K562 (cell line): Measurements from ENCODE around the gene SNX15.

Experiments
- ZNF518B ChIP-seq: fragments of 250-450 bp; sonication (Bioruptor Pico); IDR thresholded peaks from 2 replicates; pipeline ENCODE4 v1.5.0; 2021; ENCODE audit warnings: mild to moderate bottlenecking, moderate library complexity
- TF ChIP-seq, protein P1 (sequence below), 3 experiments: IDR thresholded peaks in 2 of 3; conservative IDR thresholded peaks in 1 of 3; 2 replicates each; pipeline ENCODE4 v1.5.1; 2011 to 2012; ENCODE audit warnings: low read length in 3 of 3, mild to moderate bottlenecking in 3 of 3, control low read depth in 2 of 3, improper control_type of control experiment in 1 of 3, inconsistent platforms in 1 of 3, low read depth in 1 of 3, mixed read lengths in 1 of 3, moderate library complexity in 1 of 3; ENCODE audit not compliant: insufficient read depth in 2 of 3

DNA sequence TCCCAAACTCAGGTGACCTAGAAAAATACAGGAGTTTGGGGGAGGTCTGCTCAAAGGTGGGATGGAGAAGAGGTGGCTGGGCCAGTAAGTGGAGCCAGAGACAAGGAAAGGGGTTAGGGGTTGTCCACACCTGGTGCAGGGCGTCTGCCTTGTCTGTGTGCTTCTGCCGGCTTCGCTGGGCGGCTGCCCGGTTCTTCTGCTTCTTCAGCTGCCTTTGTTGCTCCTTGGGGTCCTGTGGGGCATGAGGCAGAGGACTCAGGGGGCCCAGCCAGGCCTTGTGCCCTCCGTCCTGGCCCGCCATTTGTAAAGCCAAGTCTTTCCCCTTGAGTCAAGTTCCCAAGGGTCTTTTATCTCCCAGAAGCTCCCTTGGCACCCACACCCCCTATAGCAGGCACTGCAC is 32.9 kb upstream of the SNX15 start:
- TF ChIP-seq, protein P1, sequence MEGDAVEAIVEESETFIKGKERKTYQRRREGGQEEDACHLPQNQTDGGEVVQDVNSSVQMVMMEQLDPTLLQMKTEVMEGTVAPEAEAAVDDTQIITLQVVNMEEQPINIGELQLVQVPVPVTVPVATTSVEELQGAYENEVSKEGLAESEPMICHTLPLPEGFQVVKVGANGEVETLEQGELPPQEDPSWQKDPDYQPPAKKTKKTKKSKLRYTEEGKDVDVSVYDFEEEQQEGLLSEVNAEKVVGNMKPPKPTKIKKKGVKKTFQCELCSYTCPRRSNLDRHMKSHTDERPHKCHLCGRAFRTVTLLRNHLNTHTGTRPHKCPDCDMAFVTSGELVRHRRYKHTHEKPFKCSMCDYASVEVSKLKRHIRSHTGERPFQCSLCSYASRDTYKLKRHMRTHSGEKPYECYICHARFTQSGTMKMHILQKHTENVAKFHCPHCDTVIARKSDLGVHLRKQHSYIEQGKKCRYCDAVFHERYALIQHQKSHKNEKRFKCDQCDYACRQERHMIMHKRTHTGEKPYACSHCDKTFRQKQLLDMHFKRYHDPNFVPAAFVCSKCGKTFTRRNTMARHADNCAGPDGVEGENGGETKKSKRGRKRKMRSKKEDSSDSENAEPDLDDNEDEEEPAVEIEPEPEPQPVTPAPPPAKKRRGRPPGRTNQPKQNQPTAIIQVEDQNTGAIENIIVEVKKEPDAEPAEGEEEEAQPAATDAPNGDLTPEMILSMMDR (IDR thresholded peaks at IDR 0.05 in 2 of 3, conservative IDR thresholded peaks at IDR 0.05 in 1 of 3; ENCODE audit: insufficient read depth in 2 of 3, low read depth in 1 of 3, low read length in 3 of 3), result no peak
- TF ChIP-seq ZNF518B, result no peak
